SKM-1 treated with dmso at 0.1 percent for 144 hours (cell line): Measurements from ENCODE around the gene VCAN.

Experiments
- DNase-seq: peaks from one replicate; lab custom pipeline; 2025; ENCODE audit not compliant: unreplicated experiment; lab: John Stamatoyannopoulos, UW

Gene VCAN

GRCh38 chr5:83528439-83528769 lies 56.9 kb downstream of the VCAN start:
- no peak for DNase-seq

DNA sequence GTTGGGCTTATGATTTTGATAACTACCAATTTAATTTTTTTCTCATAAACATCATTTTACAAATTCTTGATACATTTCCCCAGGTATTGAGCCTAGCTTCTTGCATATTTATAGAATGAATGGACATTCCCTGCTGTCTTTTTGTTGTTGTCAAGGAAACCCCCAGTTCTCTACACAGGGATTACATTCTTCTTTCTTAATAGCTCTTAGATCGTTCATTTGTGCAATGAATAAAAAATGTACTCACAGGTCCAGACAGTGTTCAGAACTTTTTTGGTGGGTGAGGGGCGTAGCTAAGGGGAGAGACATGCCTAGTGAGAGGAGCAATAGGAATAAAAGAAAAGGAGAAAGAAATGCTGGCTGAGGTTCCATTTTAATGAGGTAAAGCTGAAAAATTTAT lies 58.6 kb downstream of the VCAN start:
- no peak for DNase-seq

DNA sequence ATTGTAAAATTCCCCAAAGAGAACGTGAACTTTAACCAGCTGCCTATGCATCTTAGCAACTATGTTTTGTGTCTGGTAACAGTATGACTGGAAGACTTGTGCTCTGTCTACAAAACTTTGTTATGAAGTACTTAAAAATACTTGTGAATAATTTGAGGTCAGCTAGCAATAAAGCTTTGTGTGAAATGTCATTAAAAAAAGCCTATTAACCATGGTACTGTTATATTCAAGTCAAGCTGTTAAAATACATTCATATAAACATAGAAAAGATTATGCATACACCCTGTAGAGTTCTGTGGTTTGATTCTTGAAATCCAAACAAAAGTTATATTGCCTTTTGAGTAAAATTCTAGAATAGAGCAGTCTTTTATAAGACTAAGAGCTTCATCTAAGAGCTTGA lies 60.1 kb downstream of the VCAN start:
- DNase-seq, result no peak

- no peak for DNase-seq
These were observed 67.4 kb downstream of the VCAN start for GRCh38 chr5:83538786-83539462.

DNA sequence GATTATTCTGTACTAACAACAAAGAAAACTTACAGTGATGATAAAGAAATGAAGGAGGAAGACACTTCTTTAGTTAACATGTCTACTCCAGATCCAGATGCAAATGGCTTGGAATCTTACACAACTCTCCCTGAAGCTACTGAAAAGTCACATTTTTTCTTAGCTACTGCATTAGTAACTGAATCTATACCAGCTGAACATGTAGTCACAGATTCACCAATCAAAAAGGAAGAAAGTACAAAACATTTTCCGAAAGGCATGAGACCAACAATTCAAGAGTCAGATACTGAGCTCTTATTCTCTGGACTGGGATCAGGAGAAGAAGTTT lies 67.9 kb downstream of the VCAN start:
- no peak for DNase-seq

DNA sequence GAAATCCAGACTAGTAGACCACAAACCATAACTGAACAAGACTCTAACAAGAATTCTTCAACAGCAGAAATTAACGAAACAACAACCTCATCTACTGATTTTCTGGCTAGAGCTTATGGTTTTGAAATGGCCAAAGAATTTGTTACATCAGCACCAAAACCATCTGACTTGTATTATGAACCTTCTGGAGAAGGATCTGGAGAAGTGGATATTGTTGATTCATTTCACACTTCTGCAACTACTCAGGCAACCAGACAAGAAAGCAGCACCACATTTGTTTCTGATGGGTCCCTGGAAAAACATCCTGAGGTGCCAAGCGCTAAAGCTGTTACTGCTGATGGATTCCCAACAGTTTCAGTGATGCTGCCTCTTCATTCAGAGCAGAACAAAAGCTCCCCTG lies 68.6 kb downstream of the VCAN start:
- no peak for DNase-seq

GRCh38 chr5:83540783-83541182 lies 69.2 kb downstream of the VCAN start:
- no peak for DNase-seq

- DNase-seq, result no peak
These were observed 71.3 kb downstream of the VCAN start for GRCh38 chr5:83542839-83543238.

DNA sequence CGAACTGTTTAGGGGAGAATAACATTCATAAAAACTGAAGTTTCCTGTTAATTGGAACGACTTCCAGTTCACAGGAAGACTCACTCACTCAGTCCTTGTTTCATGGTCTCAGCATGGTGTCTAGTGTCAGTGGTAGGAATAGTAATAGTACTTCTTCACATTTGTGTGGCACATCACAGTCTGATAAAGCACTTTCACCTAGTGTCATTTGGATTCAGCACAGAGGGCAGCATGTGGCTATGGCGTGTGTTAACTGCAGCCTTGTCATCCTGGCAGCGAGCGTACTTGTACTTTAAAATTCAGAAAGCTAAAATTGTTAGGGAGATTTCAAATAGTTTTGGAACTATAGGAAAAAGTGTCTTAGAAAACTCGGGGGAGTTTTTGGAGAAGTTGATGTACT lies 72.4 kb downstream of the VCAN start:
- no peak for DNase-seq

DNA sequence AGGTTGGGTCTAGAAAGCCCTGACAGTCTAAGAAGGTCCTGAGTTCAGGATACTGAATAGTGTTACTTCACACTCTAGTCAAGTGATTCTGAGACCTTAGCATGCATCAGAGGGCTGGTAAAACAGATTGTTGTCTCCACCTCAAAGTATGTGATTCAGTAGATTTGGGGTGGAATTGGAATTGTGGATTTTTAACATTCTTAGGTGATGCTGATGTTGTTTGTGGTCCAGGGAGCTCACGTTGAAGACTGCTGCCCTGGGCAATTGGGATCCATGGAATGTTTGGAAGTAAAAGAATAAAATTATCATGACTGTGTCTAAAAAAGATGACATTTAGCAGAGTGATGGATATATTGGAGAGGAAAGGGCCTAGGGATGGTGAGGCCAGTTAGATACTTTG lies 75.6 kb downstream of the VCAN start:
- no peak for DNase-seq

GRCh38 chr5:83547889-83548288 lies 76.3 kb downstream of the VCAN start:
- no peak for DNase-seq

GRCh38 chr5:83548581-83548980 lies 77.0 kb downstream of the VCAN start:
- no peak for DNase-seq

DNA sequence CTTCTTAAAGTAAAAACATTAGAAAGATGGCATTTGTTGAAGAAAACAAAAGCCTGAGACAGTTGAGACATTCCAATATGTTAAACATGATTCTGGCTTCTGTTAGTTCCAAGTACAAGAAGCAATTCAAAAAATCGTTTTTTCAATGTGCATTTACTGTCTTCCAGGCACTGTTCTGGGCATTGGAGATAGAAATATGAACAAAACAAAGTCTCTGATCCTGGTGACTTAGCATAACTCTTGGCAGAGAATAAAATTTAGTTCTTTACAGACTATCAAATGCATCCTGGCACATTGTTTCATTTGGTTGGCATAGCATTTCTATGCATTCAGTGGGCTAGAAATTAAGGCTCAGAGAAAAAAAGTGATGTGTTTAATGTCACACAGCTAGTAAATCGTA lies 77.5 kb downstream of the VCAN start:
- DNase-seq, result no peak

DNA sequence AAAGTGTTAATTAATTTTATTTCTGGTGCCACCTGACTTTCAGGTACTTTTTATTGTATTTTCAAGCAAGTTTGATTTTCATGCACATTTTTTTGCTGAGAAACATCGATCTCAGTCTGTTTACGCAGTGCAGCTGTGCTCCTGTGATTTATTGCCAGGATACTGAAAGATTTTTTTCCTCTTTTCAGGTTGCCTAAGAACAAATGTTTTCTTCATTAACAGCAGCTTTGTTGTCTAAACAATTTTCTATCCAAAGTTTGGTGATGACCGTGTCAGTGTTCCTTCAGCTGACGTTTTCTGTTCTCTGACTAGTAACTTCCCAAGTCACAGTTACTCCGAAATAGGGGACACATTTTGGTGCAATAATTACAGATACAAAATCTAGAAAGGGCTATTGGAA lies 78.1 kb downstream of the VCAN start:
- no peak for DNase-seq

GRCh38 chr5:83551821-83552220 lies 80.3 kb downstream of the VCAN start:
- DNase-seq, result no peak

DNA sequence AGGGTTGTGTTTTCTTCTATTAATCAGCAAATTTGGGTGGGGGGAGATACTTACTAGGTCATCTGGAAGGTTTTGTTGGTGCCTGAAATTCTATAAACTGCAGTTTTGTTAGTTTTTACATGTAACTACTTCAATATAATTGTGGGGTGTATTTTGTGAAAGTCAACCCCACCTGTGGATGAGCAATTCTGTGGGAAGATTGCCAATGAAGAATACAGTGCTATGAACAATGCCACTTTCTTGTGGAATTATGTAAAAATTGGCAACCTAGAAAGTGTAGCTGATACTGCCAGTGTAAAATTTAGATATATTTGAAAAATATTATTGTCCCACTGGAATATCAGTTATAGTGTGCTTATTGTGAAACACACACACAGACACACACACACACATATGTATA lies 80.7 kb downstream of the VCAN start:
- no peak for DNase-seq

DNA sequence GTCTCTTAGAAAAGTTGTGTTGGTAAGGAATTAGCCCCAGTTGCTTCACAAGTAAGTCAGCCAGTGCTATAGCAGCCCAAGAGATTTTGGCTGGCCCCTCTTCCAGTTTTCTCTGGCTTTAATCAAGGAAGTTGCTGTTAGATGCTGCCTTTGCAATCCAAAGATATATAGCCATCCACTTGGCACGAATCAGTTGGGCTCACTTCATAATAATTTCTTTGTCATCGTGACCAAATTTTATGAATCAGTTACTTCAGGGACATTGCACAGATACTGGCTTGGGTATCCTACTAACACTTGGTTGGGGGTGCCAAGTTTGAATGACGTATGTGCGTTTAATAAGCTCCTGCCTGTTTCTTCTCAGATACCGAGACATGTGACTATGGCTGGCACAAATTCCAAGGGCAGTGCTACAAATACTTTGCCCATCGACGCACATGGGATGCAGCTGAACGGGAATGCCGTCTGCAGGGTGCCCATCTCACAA lies 81.5 kb downstream of the VCAN start:
- DNase-seq, result no peak

GRCh38 chr5:83554133-83554532 lies 82.6 kb downstream of the VCAN start:
- no peak for DNase-seq

GRCh38 chr5:83554686-83555085 lies 83.1 kb downstream of the VCAN start:
- no peak for DNase-seq

- no peak for DNase-seq
These were observed 83.7 kb downstream of the VCAN start for GRCh38 chr5:83555263-83555662.

DNA sequence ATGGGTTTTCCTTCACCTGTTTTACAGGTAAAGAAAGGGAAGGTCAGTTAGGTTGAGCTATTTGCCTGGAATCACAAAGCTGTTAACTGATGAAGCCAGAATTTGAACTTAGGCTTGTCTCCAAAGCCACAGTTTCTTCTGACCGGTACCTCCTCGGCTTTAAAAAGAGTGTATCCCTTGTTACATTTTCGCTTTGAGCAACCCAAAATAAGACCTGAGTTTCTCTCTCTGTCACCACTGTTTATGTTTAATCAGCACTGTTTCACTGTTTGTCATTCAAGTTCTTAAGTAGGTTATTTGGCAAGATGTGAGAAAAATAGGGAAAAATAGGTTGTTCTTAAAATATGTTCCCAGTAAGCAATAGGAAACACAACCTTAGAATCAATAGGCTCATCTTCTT lies 84.6 kb downstream of the VCAN start:
- no peak for DNase-seq

DNA sequence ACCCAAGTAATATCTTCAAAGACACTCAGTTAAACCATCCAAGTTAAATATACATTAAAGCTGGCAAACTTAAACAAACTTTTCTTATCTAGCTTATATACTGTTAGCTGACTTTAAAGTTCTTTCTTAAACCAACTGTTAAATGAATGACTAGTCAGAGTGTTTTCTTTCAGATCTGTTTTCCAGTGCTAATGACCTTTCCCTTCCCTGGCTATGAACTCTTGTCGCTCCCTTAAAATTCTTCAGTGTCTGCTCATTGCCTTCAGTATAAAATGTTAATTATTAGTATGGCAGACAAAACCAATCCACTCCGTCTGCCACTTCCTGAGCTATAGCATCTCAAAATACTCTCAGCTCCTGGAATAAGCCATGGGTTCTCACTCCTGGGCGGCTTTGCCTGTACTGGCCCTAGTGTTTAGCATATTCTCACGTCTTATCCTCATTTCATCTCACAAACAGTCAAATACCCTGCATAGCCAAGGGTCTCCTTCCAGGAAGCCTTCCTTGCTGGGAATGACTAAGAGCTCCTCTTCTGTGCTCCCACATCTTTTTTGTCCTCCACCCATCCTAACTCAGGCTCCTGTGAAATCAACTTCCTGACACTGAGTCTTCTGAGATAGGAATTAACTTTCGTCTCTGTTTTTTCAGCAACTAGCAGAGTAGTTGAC lies 87.7 kb downstream of the VCAN start:
- no peak for DNase-seq

GRCh38 chr5:83562071-83562606 lies 90.6 kb downstream of the VCAN start:
- DNase-seq, result no peak
